Testis (tissue), 2 donors: ENCODE measurements around the gene SLC66A1.

ENCODE experiments used
- POLR2A ChIP-seq: fragments of 450-650 bp; IDR thresholded peaks from one replicate; pipeline ENCODE4 v1.6.1; 2017; ENCODE audit warnings: antibody characterized with exemption, mild to moderate bottlenecking, moderate library complexity
- TF ChIP-seq, protein P1 (sequence below), 3 experiments: fragments of 450-650 bp in 2 of 3; fragments of 200-600 bp in 1 of 3; sonication (generic) in 1 of 3; IDR thresholded peaks; one replicate each; pipeline ENCODE4 v1.5.1; 2016 to 2019; ENCODE audit warnings: antibody characterized with exemption in 3 of 3, mild to moderate bottlenecking in 2 of 3, moderate library complexity in 1 of 3

- TF ChIP-seq, protein P1, sequence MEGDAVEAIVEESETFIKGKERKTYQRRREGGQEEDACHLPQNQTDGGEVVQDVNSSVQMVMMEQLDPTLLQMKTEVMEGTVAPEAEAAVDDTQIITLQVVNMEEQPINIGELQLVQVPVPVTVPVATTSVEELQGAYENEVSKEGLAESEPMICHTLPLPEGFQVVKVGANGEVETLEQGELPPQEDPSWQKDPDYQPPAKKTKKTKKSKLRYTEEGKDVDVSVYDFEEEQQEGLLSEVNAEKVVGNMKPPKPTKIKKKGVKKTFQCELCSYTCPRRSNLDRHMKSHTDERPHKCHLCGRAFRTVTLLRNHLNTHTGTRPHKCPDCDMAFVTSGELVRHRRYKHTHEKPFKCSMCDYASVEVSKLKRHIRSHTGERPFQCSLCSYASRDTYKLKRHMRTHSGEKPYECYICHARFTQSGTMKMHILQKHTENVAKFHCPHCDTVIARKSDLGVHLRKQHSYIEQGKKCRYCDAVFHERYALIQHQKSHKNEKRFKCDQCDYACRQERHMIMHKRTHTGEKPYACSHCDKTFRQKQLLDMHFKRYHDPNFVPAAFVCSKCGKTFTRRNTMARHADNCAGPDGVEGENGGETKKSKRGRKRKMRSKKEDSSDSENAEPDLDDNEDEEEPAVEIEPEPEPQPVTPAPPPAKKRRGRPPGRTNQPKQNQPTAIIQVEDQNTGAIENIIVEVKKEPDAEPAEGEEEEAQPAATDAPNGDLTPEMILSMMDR (IDR thresholded peaks at IDR 0.05) = no peak
- TF ChIP-seq POLR2A = no peak
Measured at GRCh38 chr1:19330449-19331135, 18.5 kb downstream of the SLC66A1 start.
